Esophagus squamous epithelium (tissue), 5 donors: Measurements from ENCODE around the gene MEIS2. TPM values are rescaled to one million over a fixed set of nuclear protein-coding genes. Genes with fewer than 3 reads are reported as not detected.

ENCODE experiments used
- DNase-seq: peaks from one replicate; lab custom pipeline; 2025; lab: John Stamatoyannopoulos, UW
- H3K27ac ChIP-seq, 4 donors: fragments of 200-600 bp; sonication (generic); one replicate each; pipeline ENCODE4 v1.5.1; 2016 to 2019; ENCODE audit warnings: mild to moderate bottlenecking in 1 of 4
- H3K27me3 ChIP-seq, 4 donors: fragments of 200-600 bp; sonication (generic); 1 replicate in 3 of 4; 2 replicates in 1 of 4; pipeline versions ENCODE4 v1.5.1 to v1.6.0; 2017 to 2021; ENCODE audit warnings: antibody characterized with exemption in 1 of 4
- H3K36me3 ChIP-seq, 3 donors: fragments of 200-600 bp; sonication (generic); one replicate each; pipeline ENCODE4 v1.5.1; 2016 to 2019
- H3K4me1 ChIP-seq, 3 donors: fragments of 200-600 bp; sonication (generic); one replicate each; pipeline ENCODE4 v1.5.1; 2017 to 2019
- H3K4me3 ChIP-seq, 4 donors: fragments of 200-600 bp; sonication (generic); 1 replicate in 3 of 4; 2 replicates in 1 of 4; pipeline ENCODE4 v1.5.1; 2016 to 2019; ENCODE audit warnings: mild to moderate bottlenecking in 2 of 4, moderate library complexity in 1 of 4
- H3K9me3 ChIP-seq, 3 donors: fragments of 200-600 bp; sonication (generic); one replicate each; pipeline ENCODE4 v1.5.1; 2016 to 2019
- POLR2A ChIP-seq, 4 donors: fragments of 450-650 bp; IDR thresholded peaks; one replicate each; pipeline ENCODE4 v1.6.1; 2017; ENCODE audit warnings: antibody characterized with exemption in 4 of 4, mild to moderate bottlenecking in 4 of 4, moderate library complexity in 3 of 4
- WGBS, 2 donors: methylation state at CpG; one replicate each; pipeline ENCODE4 v1.1.5; 2018; 5-methylcytosine and 5-hydroxymethylcytosine counted together
- intact Hi-C: fragments of 100-400 bp; cut with DNase I; formaldehyde crosslinking; loops from one replicate; pipeline ENCODE4 v1.15.0; 2022
- total RNA-seq, 4 donors: library from RNA; depleted of rRNA; stranded (reverse); fragments of >200 nt; gene quantifications; one replicate each; pipeline ENCODE4 v1.1.0, GENCODE V29; 2016
- TF ChIP-seq, protein P1 (sequence below), 6 experiments: fragments of 450-650 bp in 4 of 6; fragments of 200-600 bp in 2 of 6; sonication (generic) in 2 of 6; IDR thresholded peaks; one replicate each; pipeline ENCODE4 v1.5.1; 2016 to 2019; ENCODE audit warnings: antibody characterized with exemption in 6 of 6, mild to moderate bottlenecking in 4 of 6, moderate library complexity in 4 of 6
- donor health status: DM: yes; HTN: yes; CAD: no.

Gene MEIS2
- total RNA-seq, 4 donors from 2014 or later = 6.6 to 26.3 (median 9.9) TPM

DNA sequence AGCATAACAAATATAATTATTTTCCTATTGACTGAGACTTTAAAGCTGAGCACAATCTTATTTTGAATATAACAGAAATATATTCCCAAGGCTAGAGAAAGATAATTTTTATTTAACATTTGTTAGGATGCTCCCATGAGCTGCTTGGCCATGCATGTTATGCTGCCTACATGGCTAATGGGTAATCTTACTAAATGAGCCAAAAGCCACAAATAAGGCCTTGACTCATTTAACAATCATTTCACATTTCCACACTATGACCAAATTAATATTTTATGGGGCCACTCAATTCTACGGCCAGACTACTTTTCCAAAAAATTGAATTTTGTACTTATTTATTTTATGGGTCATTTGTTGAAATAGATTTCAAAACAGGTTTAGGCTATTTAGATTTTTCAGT, 141.7 kb downstream of the MEIS2 start:
- TF ChIP-seq, protein P1, sequence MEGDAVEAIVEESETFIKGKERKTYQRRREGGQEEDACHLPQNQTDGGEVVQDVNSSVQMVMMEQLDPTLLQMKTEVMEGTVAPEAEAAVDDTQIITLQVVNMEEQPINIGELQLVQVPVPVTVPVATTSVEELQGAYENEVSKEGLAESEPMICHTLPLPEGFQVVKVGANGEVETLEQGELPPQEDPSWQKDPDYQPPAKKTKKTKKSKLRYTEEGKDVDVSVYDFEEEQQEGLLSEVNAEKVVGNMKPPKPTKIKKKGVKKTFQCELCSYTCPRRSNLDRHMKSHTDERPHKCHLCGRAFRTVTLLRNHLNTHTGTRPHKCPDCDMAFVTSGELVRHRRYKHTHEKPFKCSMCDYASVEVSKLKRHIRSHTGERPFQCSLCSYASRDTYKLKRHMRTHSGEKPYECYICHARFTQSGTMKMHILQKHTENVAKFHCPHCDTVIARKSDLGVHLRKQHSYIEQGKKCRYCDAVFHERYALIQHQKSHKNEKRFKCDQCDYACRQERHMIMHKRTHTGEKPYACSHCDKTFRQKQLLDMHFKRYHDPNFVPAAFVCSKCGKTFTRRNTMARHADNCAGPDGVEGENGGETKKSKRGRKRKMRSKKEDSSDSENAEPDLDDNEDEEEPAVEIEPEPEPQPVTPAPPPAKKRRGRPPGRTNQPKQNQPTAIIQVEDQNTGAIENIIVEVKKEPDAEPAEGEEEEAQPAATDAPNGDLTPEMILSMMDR (IDR thresholded peaks at IDR 0.05) = no peak
- no peak for TF ChIP-seq POLR2A (IDR thresholded peaks at IDR 0.05)

DNA sequence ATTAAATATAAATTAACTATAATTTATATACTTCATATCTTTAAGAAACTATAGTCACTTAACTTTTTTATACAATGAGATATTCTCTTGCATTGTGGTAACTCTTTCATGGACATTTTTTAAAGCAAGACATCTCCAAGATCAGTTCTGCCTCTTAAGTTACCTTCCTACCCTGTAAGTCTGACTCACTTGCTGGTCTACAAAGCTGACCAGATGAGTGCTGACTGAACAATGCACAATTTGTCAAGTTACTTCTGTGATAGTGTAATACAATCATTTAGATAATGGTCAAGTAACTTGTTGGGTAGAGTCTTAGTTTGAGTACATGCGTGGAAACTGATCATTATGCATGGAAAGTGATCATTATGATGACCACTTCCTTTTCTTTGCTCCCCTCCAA, 145.9 kb downstream of the MEIS2 start:
- peaks cover 0 to 10% (median 0%) of the 10 kb centered on the region in 3 donors for H3K4me1 ChIP-seq
- H3K9me3 ChIP-seq = no peaks in the 10 kb centered on the region
- no peak for DNase-seq
- no peak overlapping the region for H3K27ac ChIP-seq
- intact Hi-C loops = no loop called here
- 71 to 89% methylated on average over 1 of the region's 1 CpG for WGBS, 2 donors
- H3K36me3 ChIP-seq = peaks cover 0 to 3% (median 0%) of the 10 kb centered on the region in 3 donors
- TF ChIP-seq POLR2A (IDR thresholded peaks at IDR 0.05) = no peak
- TF ChIP-seq, protein P1 (IDR thresholded peaks at IDR 0.05) = no peak
- no peaks in the 10 kb centered on the region for H3K27me3 ChIP-seq
- no peak overlapping the region for H3K4me3 ChIP-seq

More for the DNA sequence above, 141.7 kb downstream of the MEIS2 start:
- no peaks in the 10 kb centered on the region for H3K36me3 ChIP-seq
- H3K4me1 ChIP-seq = peaks cover 0 to 15% (median 0%) of the 10 kb centered on the region in 3 donors
- H3K27ac ChIP-seq = no peak overlapping the region
- no peaks in the 10 kb centered on the region for H3K9me3 ChIP-seq
- no peaks in the 10 kb centered on the region for H3K27me3 ChIP-seq
- WGBS, 2 donors = 96 to 100% methylated on average over 1 of the region's 1 CpG
- H3K4me3 ChIP-seq = no peak overlapping the region
- DNase-seq = no peak
- intact Hi-C loops = no loop called here

DNA sequence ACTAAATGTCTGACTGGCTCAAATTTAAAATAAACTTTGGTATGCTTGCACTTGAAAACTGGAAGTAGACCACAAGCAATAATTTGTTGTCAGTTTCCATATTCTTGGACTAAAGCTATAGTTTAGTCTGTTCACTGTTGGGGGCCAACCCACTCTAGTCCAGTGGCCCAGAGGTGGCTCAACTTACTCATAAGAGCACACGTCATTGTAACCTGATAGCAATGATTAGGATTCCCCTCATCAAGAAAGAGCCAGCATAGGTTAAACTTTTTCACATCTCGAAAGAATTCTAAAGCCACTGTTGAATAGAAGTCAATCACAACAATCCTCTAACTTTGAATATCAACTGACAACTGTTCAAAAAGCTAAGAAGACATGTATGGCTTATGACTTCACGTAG, 147.0 kb downstream of the MEIS2 start:
- H3K36me3 ChIP-seq = peaks cover 0 to 5% (median 0%) of the 10 kb centered on the region in 3 donors
- WGBS, 2 donors = 90 to 98% methylated on average over 3 of the region's 3 CpGs

DNA sequence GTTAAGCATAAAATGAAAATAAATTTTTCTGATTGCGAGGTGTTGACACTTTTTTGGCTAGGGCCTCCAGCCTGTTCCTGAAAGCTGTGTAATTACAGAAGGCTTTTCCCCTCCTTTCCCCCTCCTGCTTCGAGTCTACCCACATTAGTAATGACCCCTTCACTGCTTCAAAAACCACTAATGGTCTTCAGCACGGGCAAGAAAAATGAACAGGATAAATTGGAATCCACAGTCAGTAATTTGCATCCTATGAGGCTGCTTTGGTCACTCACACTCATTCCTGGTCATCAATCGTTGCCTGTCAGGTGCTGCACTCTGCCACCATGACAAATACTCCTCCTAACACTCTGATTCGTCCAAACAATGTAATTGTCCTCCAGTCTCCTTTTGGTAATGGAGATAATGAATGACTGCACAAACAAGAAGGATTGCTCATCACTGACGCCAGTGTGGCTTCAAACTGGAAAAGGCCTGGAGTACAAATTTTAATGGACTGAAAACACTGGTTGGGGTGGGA, 148.6 kb downstream of the MEIS2 start:
- H3K9me3 ChIP-seq = no peaks in the 10 kb centered on the region
- WGBS, 2 donors = 33 to 36% methylated on average over 6 of the region's 6 CpGs
- no peak overlapping the region for H3K27ac ChIP-seq
- H3K4me3 ChIP-seq = no peak overlapping the region
- no peak for DNase-seq
- H3K4me1 ChIP-seq = peaks cover 0 to 12% (median 0%) of the 10 kb centered on the region in 3 donors
- intact Hi-C loops = no loop called here
- H3K27me3 ChIP-seq = no peaks in the 10 kb centered on the region
- H3K36me3 ChIP-seq = peaks cover 0 to 5% (median 0%) of the 10 kb centered on the region in 3 donors
- TF ChIP-seq POLR2A (IDR thresholded peaks at IDR 0.05) = no peak
- TF ChIP-seq, protein P1 (IDR thresholded peaks at IDR 0.05) = no peak

More for the DNA sequence above, 147.0 kb downstream of the MEIS2 start:
- peaks cover 0 to 8% (median 0%) of the 10 kb centered on the region in 3 donors for H3K4me1 ChIP-seq
- DNase-seq = no peak
- no peak overlapping the region for H3K4me3 ChIP-seq
- no peak for TF ChIP-seq POLR2A (IDR thresholded peaks at IDR 0.05)
- TF ChIP-seq, protein P1 (IDR thresholded peaks at IDR 0.05) = no peak
- H3K27me3 ChIP-seq = no peaks in the 10 kb centered on the region
- H3K9me3 ChIP-seq = no peaks in the 10 kb centered on the region
- H3K27ac ChIP-seq = no peak overlapping the region
- intact Hi-C loops = no loop called here

DNA sequence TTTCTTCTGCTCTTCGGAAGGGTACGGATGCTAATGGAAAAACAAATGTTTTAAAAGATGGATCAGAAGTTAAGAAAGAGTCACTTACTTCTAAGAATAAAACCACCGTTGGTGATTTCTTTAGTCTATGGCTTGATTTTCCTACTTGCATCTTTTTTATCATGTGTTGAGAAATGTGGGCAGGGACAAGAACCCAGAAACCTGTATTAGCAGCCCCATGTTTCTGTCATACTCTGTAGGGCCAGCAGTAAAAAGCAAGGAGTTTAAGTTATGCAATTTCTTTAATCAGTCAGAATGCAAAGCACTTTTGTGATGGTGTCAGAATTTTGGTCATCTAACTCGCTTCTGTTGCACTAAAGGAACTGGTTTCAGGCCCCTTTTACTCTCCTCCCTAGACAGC, 150.0 kb downstream of the MEIS2 start:
- H3K4me3 ChIP-seq = no peak overlapping the region
- peaks cover 0 to 12% (median 0%) of the 10 kb centered on the region in 3 donors for H3K4me1 ChIP-seq
- no peaks in the 10 kb centered on the region for H3K9me3 ChIP-seq
- peaks cover 0 to 5% (median 0%) of the 10 kb centered on the region in 3 donors for H3K36me3 ChIP-seq
- intact Hi-C loops = no loop called here
- DNase-seq = no peak
- 90 to 91% methylated on average over 4 of the region's 4 CpGs for WGBS, 2 donors
- H3K27ac ChIP-seq = no peak overlapping the region
- no peaks in the 10 kb centered on the region for H3K27me3 ChIP-seq
- TF ChIP-seq, protein P1 (IDR thresholded peaks at IDR 0.05) = no peak
- TF ChIP-seq POLR2A (IDR thresholded peaks at IDR 0.05) = no peak
